ENCODE data around the gene DNAJB2.

DNAJB2 gene

GRCh38 chr2:219266232-219266631, 12.9 kb upstream of the DNAJB2 start:
- Histone ChIP-seq H3K36me3 (no peaks in the 10 kb centered on the region), H3K9me3 (no peaks in the 10 kb centered on the region), H3K4me1 (ENCODE audit: control insufficient read depth in 1 of 2, insufficient read depth in 1 of 2, low read depth in 1 of 2, low read length in 1 of 2) (peaks cover 10 to 12% of the 10 kb centered on the region in 2 experiments), H3K27me3 (peaks cover 26% of the 10 kb centered on the region), H3K4me3 (ENCODE audit: low read depth in 1 of 2, low read length in 1 of 2) (no peak overlapping the region), H3K27ac (no peak overlapping the region)
- TF ChIP-seq, protein P1, sequence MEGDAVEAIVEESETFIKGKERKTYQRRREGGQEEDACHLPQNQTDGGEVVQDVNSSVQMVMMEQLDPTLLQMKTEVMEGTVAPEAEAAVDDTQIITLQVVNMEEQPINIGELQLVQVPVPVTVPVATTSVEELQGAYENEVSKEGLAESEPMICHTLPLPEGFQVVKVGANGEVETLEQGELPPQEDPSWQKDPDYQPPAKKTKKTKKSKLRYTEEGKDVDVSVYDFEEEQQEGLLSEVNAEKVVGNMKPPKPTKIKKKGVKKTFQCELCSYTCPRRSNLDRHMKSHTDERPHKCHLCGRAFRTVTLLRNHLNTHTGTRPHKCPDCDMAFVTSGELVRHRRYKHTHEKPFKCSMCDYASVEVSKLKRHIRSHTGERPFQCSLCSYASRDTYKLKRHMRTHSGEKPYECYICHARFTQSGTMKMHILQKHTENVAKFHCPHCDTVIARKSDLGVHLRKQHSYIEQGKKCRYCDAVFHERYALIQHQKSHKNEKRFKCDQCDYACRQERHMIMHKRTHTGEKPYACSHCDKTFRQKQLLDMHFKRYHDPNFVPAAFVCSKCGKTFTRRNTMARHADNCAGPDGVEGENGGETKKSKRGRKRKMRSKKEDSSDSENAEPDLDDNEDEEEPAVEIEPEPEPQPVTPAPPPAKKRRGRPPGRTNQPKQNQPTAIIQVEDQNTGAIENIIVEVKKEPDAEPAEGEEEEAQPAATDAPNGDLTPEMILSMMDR (IDR thresholded peaks at IDR 0.05) = no peak

DNA sequence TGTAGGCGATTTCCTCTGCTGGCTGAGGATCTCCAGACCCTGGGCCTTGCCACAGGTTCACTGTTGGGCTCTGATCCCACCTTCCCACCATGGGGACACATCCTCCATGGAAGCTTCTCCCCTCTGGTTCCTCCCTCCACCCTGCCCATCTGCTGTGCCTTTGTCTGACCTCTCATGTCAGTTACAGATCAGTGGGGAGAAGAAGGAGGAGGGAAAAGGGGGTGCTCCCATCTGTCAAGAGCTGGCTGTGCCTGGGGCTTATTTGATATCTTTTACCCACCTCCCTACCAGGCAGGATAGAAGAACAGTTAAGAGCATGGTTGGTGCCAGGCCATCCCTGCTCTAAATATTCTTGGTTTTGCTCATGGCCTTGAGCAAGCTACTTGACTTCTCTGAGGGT, 12.3 kb upstream of the DNAJB2 start:
- peaks cover 24% of the 10 kb centered on the region for H3K27me3 ChIP-seq
- TF ChIP-seq, protein P1 (IDR thresholded peaks at IDR 0.05) = no peak

GRCh38 chr2:219268294-219268693, 10.9 kb upstream of the DNAJB2 start:
- H3K4me1 ChIP-seq (ENCODE audit: control insufficient read depth in 1 of 2, insufficient read depth in 1 of 2, low read depth in 1 of 2, low read length in 1 of 2) = peaks cover 8 to 9% of the 10 kb centered on the region in 2 experiments
- TF ChIP-seq, protein P1 (IDR thresholded peaks at IDR 0.05) = no peak
- no peak overlapping the region for H3K27ac ChIP-seq
- no peaks in the 10 kb centered on the region for H3K36me3 ChIP-seq
- no peaks in the 10 kb centered on the region for H3K9me3 ChIP-seq
- peaks cover 29% of the 10 kb centered on the region for H3K27me3 ChIP-seq
- no peak overlapping the region for H3K4me3 ChIP-seq (ENCODE audit: low read depth in 1 of 2, low read length in 1 of 2)

More for the DNA sequence above, 12.3 kb upstream of the DNAJB2 start:
- H3K9me3 ChIP-seq = no peaks in the 10 kb centered on the region
- H3K36me3 ChIP-seq = no peaks in the 10 kb centered on the region
- H3K4me1 ChIP-seq (ENCODE audit: control insufficient read depth in 1 of 2, insufficient read depth in 1 of 2, low read depth in 1 of 2, low read length in 1 of 2) = peaks cover 10 to 12% of the 10 kb centered on the region in 2 experiments
- no peak overlapping the region for H3K27ac ChIP-seq
- H3K4me3 ChIP-seq (ENCODE audit: low read depth in 1 of 2, low read length in 1 of 2) = no peak overlapping the region

DNA sequence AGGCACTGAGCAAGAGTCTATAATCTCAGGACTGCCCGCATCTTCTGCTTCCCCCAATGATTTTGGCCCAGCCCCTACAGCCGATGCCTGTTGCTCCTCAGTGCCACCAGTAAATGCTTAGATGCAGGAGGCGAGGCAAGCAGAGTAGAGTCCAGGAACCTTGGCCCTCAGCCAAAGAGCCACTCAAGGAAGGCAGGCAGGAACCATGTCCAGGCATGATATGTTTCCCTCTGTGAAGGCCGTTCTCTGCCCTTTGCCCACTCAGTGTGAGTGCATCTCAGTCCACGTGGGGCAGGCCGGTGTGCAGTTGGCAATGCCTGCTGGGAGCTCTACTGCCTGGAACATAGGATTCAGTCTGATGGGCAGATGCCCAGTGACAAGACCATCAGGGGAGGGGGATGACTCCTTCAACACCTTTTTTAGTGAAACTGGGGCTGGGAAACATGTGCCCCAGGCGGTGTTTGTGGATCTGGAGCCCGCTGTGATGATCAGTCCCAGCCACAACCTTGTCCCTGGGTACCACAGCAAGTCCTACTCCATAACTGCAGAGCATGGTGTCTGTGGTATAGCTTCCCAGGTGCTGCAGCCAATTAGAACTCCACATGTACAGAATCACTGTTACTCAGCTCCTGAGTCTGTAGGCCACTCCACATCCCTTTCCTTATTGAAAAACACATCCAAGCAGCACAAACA, 9.7 kb upstream of the DNAJB2 start:
- Histone ChIP-seq H3K4me3 (ENCODE audit: low read depth in 1 of 2, low read length in 1 of 2) (no peak overlapping the region), H3K36me3 (no peaks in the 10 kb centered on the region), H3K9me3 (no peaks in the 10 kb centered on the region), H3K27me3 (peaks cover 41% of the 10 kb centered on the region), H3K4me1 (ENCODE audit: control insufficient read depth in 1 of 2, insufficient read depth in 1 of 2, low read depth in 1 of 2, low read length in 1 of 2) (no peaks in the 10 kb centered on the region), H3K27ac (no peak overlapping the region)
- TF ChIP-seq, protein P1 (IDR thresholded peaks at IDR 0.05) = no peak

GRCh38 chr2:219270055-219270372, 9.2 kb upstream of the DNAJB2 start:
- no peaks in the 10 kb centered on the region for H3K9me3 ChIP-seq
- no peak overlapping the region for H3K27ac ChIP-seq
- TF ChIP-seq, protein P1 (IDR thresholded peaks at IDR 0.05) = no peak
- H3K4me1 ChIP-seq (ENCODE audit: control insufficient read depth in 1 of 2, insufficient read depth in 1 of 2, low read depth in 1 of 2, low read length in 1 of 2) = no peaks in the 10 kb centered on the region
- H3K4me3 ChIP-seq (ENCODE audit: low read depth in 1 of 2, low read length in 1 of 2) = no peak overlapping the region
- no peaks in the 10 kb centered on the region for H3K36me3 ChIP-seq
- H3K27me3 ChIP-seq = peaks cover 42% of the 10 kb centered on the region

Data from neutrophil (primary cell).